Measurements from ENCODE around the gene HPS1.

HPS1 gene

DNA sequence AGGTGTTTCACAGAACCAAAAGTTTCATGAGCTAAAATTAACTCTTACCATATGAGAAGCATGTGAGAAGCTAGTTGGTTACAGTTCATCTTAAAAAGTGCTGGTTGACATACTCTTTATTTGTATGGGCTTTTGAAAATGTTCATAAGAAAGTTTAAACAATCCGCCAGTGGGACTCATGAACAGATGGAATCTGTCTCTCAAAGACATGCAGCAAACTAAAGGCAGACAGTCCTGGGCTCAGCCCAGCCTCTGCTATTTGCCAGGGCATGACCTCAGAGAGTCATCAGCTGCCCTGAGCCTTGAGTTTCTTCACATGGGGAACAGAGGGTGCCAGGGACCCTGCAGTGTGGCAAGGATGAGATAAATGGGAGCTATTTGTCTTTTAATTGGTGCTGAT is 35.0 kb downstream of the HPS1 start:
- no peak for DNase-seq (ENCODE audit: low spot score)

DNA sequence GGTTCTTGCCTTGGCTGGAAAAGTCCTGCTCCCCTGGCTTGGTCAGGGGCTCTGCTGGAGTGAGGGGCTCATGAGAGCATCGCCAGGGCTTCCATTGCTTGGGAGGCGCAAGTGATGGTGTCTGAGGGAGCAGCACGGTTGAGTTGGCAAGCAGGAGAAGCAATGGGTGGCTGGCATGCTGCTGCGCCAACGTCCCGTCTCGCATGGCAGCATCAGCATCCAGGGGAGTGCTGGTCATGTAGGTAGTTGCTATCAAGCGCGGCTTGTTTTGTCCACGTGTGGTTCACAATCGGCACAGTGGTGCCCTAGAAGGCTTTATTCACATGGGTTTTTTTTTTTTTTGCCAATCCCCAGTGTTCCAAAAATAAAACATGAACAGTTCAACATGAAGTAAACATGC is 35.6 kb downstream of the HPS1 start:
- no peak for DNase-seq (ENCODE audit: low spot score)

- no peak for DNase-seq (ENCODE audit: low spot score)
These were observed 36.0 kb downstream of the HPS1 start for GRCh38 chr10:98410759-98411158.

DNA sequence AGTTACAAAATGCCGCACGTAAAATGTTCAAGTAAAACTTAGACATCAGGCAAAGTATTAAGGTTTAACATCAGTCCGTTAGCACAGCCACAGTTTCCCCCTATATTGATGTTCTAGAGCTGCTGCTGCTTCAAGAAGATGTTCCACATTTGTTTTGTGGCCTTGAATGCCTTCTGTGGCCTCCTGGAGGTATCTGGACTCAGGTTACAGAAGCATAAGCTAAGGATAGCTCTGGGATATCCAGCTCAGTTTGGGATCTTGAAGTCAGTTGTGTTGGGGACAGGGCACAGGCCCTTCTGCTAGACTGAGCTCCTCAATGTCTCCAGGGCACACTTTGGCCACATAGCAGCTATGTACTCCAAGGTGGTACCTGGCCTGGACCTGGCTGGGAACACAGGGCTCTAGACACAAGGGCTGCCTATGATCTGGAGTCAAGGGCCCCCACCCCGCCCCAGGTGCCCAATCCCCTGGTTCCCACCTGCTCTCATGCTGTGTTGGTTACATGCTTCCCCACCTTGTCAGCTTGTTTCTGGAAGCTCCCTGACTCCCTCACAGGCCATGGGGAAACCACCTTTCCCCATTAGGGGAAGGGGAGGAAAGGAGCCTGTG is 36.5 kb downstream of the HPS1 start:
- no peak for DNase-seq (ENCODE audit: low spot score)

GRCh38 chr10:98408799-98409198 is 37.9 kb downstream of the HPS1 start:
- no peak for DNase-seq (ENCODE audit: low spot score)

- DNase-seq (ENCODE audit: low spot score): no peak
These were observed 38.9 kb downstream of the HPS1 start for GRCh38 chr10:98407744-98408241.

DNA sequence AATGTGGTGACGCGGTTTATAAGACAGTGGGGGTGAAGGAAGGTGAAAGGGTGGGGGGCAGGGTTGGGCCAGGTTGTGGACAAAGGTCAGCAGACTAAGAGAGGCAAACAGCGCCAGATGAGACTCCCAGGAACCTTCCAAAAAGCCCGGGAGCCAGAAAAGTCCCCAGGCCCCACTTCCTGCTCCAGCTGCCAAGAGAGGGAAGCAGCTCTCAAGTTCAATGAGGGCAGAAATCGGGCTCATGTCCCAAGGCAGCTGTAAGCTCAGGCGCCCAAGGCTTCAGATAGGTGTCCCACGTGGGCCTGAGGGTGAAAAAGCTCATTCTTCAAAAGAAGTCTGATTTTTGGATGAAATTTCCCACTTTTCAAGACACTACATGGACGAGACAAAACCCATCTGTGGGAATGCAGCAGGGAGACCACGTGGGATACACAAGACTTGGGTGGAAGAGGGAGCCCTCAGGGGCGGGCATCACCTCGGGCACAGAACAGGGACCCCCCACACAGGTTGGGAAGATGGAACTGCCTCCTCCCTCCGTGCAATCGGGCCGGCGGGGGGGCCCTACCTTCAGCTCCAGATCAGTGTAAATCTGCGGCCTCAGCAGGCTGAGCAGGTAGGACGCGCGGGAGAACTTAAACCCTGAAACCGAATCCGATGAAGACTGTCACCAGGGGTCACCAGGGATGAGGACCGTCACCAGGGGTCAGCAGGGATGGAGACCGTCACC is 39.6 kb downstream of the HPS1 start:
- no peak for DNase-seq (ENCODE audit: low spot score)

DNA sequence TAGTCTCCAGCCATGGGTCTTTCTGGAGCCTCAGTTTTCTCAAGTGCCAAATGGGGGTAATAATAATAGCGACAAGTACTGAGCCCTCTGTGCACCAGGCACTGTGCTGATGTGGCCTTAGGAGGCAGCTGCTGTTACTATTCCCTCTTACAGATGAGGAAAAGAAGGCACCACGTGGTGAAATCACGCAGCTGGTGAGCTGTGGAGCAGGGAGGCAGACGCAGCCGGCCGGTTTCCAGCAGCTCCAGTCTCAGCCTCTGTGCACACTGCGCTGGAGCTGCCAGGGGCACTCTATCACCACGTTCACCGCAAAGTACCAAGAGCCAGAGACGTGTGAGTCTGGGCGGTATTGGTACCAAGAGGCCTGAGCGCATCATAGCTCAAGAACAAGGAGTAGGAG is 41.3 kb downstream of the HPS1 start:
- DNase-seq (ENCODE audit: low spot score): no peak

GRCh38 chr10:98404571-98405359 is 42.0 kb downstream of the HPS1 start:
- no peak for DNase-seq (ENCODE audit: low spot score)

GRCh38 chr10:98403812-98404504 is 42.8 kb downstream of the HPS1 start:
- DNase-seq (ENCODE audit: low spot score): no peak

GRCh38 chr10:98402931-98403718 is 43.6 kb downstream of the HPS1 start:
- no peak for DNase-seq (ENCODE audit: low spot score)

DNA sequence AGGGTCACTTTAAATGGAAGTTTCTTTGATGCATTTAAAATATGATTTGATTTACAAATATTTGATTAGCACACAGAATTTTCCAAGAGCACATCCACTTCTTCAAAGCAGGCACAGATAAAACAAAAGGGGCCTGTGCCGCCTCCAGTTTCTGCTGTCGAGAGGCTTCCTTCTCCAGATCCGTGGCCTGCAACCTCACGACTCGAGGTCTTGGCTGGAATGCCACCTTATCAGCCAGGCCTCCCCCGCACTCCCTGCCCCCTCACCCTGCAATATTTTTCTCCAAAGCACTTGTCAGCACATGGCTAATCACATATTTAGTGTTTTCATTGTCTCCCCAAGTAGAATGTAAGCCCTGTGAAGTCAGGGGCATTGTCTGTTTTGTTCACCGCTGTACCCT is 44.3 kb downstream of the HPS1 start:
- DNase-seq (ENCODE audit: low spot score): no peak

- no peak for DNase-seq (ENCODE audit: low spot score)
These were observed 46.3 kb downstream of the HPS1 start for GRCh38 chr10:98400482-98400881.

DNA sequence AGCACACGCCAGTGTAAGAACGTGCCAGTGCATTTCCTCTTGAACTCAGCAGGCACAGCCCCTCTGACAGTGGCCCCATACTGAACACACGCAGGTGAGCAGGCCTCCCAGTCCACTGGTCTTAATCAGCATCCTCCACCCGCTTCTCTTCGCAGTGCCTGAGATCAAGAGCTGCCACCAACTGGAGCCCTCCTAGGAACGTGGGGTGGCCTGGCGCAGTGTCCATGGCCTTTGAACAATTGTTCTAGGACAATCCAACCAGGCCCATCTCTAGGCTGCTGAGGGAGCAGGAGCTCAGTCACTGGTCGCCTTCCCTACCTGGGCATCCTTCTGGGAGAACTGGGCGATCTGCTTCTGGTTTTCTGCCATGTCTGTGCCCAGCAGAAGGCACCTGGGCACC is 47.0 kb downstream of the HPS1 start:
- DNase-seq (ENCODE audit: low spot score): no peak

DNA sequence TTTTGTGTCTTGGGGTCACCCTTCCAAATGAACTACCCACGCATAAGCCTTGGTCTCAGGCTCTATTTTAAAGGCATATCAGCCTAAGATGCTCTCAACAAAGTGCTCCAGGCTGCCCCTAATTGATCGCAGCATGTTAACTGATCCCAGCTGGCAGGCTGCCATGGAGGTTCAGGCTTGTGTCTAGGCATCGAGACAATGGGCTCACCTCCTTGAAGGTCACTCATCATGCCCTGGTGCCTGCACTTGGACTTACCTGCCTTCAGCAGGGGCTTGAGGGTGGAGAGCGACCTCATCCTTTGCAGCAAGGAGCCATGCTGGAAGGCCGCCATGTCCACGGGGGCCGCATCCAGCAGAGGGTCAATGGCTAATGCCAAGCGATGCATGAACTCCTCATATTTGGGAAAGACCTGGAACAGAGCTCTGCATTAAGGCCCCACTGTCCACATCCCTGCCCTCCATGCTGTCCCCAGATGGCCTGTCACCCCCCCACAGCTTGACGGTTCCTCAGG is 49.6 kb downstream of the HPS1 start:
- DNase-seq (ENCODE audit: low spot score): no peak

DNA sequence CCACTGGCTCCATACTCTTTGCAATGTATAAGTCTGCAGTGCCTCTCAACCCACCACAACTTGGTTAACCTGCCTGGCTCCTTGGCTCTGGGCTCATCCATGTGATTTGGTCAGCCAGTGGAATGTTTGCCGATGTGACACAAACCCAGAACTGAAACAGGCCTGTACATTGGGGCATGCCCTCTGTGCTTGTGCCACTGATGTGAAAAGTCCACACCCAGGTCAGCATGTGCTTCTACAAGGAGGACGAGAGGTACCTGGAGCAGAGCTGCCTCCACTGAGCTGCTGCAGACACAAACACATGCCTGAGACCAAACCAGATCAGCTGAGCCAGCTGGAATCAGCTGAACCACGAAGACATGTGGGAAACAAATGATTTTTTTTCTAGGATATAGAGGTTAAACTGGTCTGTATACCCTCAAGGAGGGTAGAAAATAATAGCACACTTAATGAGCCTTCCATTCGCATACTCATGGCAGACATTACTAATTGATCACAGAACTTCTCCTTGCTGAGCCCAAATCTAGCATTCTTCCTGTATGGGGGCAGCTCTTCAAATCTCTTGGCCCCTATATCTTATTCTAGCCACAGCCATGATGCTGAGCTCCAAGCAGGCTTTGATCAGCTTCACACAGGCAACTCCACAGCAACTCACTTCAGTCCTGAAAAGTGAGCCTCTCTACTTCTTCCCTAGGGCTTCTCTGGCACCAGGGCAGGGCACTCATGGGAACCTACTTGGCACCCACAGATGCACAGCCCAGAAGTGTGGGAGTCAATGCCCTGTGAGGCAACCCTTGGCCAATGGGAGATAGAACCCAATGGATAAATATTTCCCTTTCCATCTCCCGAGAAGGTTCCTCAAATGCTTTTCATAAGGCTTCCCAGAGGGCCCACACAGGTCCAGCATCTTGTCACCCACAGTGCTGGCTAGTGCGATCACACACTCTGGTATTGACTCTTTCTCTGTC is 50.4 kb downstream of the HPS1 start:
- no peak for DNase-seq (ENCODE audit: low spot score)

GRCh38 chr10:98394851-98395440 is 51.8 kb downstream of the HPS1 start:
- DNase-seq (ENCODE audit: low spot score): no peak

GRCh38 chr10:98391578-98391991 is 55.1 kb downstream of the HPS1 start:
- no peak for DNase-seq (ENCODE audit: low spot score)

- DNase-seq (ENCODE audit: low spot score): no peak
These were observed 55.7 kb downstream of the HPS1 start for GRCh38 chr10:98391065-98391464.

GRCh38 chr10:98390406-98390805 is 56.3 kb downstream of the HPS1 start:
- no peak for DNase-seq (ENCODE audit: low spot score)
